Activated B cell treated with CpG ODN at 0.5 μM for 24 hours (primary cell): ENCODE measurements around the gene DDX39B. TPM values are rescaled to one million over a fixed set of nuclear protein-coding genes. Genes with fewer than 3 reads are reported as not detected.
A peak's percentile ranks its signal among the peaks of the same experiment; 100 is the strongest.

ENCODE experiments used
- ATAC-seq: fragments of 200-7000 bp; cut with Tn5 transposase; one replicate; pipeline ENCODE4 v1.10.0; 2021; ENCODE audit warnings: low read depth, mild to moderate bottlenecking, moderate library complexity
- CTCF ChIA-PET: fragments of 350-600 bp; sonication (Branson Sonifier 250); formaldehyde crosslinking; loops from one replicate; lab custom pipeline; 2021; ENCODE audit warnings: antibody characterized with exemption; lab: Charles Lee
- POLR2A ChIA-PET: fragments of 350-600 bp; sonication (Branson Sonifier 250); formaldehyde crosslinking; loops from one replicate; lab custom pipeline; 2021; ENCODE audit warnings: antibody characterized with exemption; lab: Charles Lee
- DNase-seq: peaks from one replicate; pipeline ENCODE4 v3.0.0; 2022
- H3K27ac Mint-ChIP-seq: one replicate; pipeline ENCODE4 v1.8.0; 2020; ENCODE audit warnings: mixed read lengths
- H3K27me3 Mint-ChIP-seq: one replicate; pipeline ENCODE4 v1.8.0; 2021; ENCODE audit warnings: mixed read lengths
- H3K36me3 Mint-ChIP-seq: one replicate; pipeline ENCODE4 v1.8.0; 2021; ENCODE audit warnings: low read depth, mixed read lengths
- H3K4me1 Mint-ChIP-seq: one replicate; pipeline ENCODE4 v1.8.0; 2021; ENCODE audit warnings: mixed read lengths
- H3K4me3 Mint-ChIP-seq: one replicate; pipeline ENCODE4 v1.8.0; 2020; ENCODE audit warnings: mild to moderate bottlenecking, mixed read lengths
- H3K9me3 Mint-ChIP-seq: one replicate; pipeline ENCODE4 v1.8.0; 2020; ENCODE audit warnings: mixed read lengths
- intact Hi-C: fragments of 100-400 bp; cut with micrococcal nuclease; formaldehyde crosslinking; loops from one replicate; pipeline ENCODE4 v1.15.1; 2024
- total RNA-seq: library from RNA; stranded (reverse); gene quantifications from 2 replicates; pipeline ENCODE4 v1.2.3, GENCODE V29; 2022
- TF ChIP-seq, protein P1 (sequence below): fragments of 200-600 bp; IDR thresholded peaks from one replicate; pipeline ENCODE4 v1.8.0; 2022; ENCODE audit warnings: antibody characterized with exemption, mild to moderate bottlenecking

DDX39B gene
- total RNA-seq, 1 donor from 2014 or later = 484 TPM

DNA sequence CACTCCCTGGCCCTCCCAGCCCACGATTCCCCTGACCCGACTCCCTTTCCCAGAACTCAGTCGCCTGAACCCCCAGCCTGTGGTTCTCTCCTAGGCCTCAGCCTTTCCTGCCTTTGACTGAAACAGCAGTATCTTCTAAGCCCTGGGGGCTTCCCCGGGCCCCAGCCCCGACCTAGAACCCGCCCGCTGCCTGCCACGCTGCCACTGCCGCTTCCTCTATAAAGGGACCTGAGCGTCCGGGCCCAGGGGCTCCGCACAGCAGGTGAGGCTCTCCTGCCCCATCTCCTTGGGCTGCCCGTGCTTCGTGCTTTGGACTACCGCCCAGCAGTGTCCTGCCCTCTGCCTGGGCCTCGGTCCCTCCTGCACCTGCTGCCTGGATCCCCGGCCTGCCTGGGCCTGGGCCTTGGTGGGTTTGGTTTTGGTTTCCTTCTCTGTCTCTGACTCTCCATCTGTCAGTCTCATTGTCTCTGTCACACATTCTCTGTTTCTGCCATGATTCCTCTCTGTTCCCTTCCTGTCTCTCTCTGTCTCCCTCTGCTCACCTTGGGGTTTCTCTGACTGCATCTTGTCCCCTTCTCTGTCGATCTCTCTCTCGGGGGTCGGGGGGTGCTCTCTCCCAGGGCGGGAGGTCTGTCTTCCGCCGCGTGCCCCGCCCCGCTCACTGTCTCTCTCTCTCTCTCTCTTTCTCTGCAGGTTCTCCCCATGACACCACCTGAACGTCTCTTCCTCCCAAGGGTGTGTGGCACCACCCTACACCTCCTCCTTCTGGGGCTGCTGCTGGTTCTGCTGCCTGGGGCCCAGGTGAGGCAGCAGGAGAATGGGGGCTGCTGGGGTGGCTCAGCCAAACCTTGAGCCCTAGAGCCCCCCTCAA, 30.5 kb upstream of the DDX39B start, which contains the start of gene LTA:
TSS of gene LTA (plus strand) at position 249 of the 871 bp plus-strand sequence. CDS start at position 703, 454 bp downstream.
- Mint-ChIP-seq H3K27ac (peak within 1 kb of the TSS; percentile 99), H3K36me3 (peaks cover 39% of the 10 kb centered on the region), H3K4me1 (peaks cover 97% of the 10 kb centered on the region), H3K9me3 (no peaks in the 10 kb centered on the region), H3K27me3 (no peaks in the 10 kb centered on the region), H3K4me3 (peak within 1 kb of the TSS; percentile 98)
- ChIA-PET CTCF (interaction anchor here (2.9 to 25.7 kb wide), 4 partner anchors 9 to 24 kb away, joined by 21 to 611 read pairs (median 305); partner anchors contain the start of genes ATP6V1G2, DDX39B, LST1 and LTB), POLR2A (interaction anchor here (0.6 to 25.3 kb wide), 9 partner anchors 9 to 111 kb away, joined by 3 to 1155 read pairs (median 51); partner anchors contain the start of genes DDX39B, LST1, LTB and NCR3)
- peak; percentile 72 for DNase-seq
- TF ChIP-seq, protein P1, sequence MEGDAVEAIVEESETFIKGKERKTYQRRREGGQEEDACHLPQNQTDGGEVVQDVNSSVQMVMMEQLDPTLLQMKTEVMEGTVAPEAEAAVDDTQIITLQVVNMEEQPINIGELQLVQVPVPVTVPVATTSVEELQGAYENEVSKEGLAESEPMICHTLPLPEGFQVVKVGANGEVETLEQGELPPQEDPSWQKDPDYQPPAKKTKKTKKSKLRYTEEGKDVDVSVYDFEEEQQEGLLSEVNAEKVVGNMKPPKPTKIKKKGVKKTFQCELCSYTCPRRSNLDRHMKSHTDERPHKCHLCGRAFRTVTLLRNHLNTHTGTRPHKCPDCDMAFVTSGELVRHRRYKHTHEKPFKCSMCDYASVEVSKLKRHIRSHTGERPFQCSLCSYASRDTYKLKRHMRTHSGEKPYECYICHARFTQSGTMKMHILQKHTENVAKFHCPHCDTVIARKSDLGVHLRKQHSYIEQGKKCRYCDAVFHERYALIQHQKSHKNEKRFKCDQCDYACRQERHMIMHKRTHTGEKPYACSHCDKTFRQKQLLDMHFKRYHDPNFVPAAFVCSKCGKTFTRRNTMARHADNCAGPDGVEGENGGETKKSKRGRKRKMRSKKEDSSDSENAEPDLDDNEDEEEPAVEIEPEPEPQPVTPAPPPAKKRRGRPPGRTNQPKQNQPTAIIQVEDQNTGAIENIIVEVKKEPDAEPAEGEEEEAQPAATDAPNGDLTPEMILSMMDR = no peak
- intact Hi-C loops = loop anchor here (1.0 kb wide), 2 partner anchors 8 to 12 kb away; no protein-coding TSS in a partner anchor
- ATAC-seq = peak; percentile 43

- no peak for ATAC-seq
- Mint-ChIP-seq H3K4me1 (peaks cover 87% of the 10 kb centered on the region), H3K27me3 (no peaks in the 10 kb centered on the region), H3K9me3 (no peaks in the 10 kb centered on the region), H3K4me3 (peak overlapping the region; percentile 45), H3K27ac (peak overlapping the region; percentile 93), H3K36me3 (peaks cover 24% of the 10 kb centered on the region)
- CTCF ChIA-PET = interaction anchor here (1.3 to 25.7 kb wide), 5 partner anchors 11 to 29 kb away, joined by 4 to 611 read pairs (median 10); partner anchors contain the start of genes ATP6V1G2, DDX39B and NFKBIL1
- no peak for DNase-seq
- TF ChIP-seq, protein P1 = no peak
- intact Hi-C loops = loop anchor here (10.0 kb wide), 2 partner anchors 885 to 1055 kb away; partner anchors contain the start of gene PPP1R18
- POLR2A ChIA-PET = interaction anchor here (0.7 to 25.3 kb wide), 8 partner anchors 7 to 1068 kb away, joined by 3 to 1155 read pairs (median 8); partner anchors contain the start of genes DDX39B, LST1, LTB and NCR3
Measured at GRCh38 chr6:31569861-31570536, 28.2 kb upstream of the DDX39B start.

DNA sequence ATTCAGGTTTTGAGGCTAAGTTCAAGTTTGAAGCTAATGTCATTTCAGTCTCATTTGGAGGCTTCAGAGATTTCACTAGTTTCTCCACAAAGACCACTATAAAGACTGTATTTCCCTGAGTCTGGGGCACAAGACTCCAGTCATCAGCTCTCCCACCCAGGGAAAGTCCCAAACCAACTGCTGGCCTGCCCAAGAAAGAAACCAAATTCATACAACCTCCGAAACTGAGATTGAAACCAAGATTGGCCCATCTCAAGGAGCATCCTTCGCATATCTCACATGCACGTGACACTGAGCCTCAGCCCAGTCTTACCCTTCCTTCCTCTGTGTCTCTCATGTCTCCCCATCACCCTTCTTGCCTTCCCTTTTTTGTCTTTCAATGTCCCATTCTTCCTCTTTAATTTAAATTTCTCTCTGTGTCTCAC, 26.7 kb upstream of the DDX39B start:
- DNase-seq (peak; percentile 39), ATAC-seq (peak; percentile 71)
- ChIA-PET POLR2A (interaction anchor here (0.6 to 25.3 kb wide), 5 partner anchors 10 to 148 kb away, joined by 3 to 1155 read pairs (median 51); partner anchors contain the start of genes LST1, LTB, NCR3 and NFKBIL1), CTCF (interaction anchor here (2.0 to 25.7 kb wide), 5 partner anchors 9 to 30 kb away, joined by 8 to 611 read pairs (median 11); partner anchors contain the start of genes ATP6V1G2, DDX39B and NFKBIL1)
- Mint-ChIP-seq H3K4me1 (peaks cover 84% of the 10 kb centered on the region), H3K27me3 (no peaks in the 10 kb centered on the region), H3K4me3 (peak overlapping the region; percentile 45), H3K36me3 (peaks cover 24% of the 10 kb centered on the region), H3K27ac (peak overlapping the region; percentile 93), H3K9me3 (no peaks in the 10 kb centered on the region)
- intact Hi-C loops = loop anchor here (1.0 to 10.0 kb wide), 4 partner anchors 8 to 1056 kb away; partner anchors contain the start of gene PPP1R18
- TF ChIP-seq, protein P1 = no peak

DNA sequence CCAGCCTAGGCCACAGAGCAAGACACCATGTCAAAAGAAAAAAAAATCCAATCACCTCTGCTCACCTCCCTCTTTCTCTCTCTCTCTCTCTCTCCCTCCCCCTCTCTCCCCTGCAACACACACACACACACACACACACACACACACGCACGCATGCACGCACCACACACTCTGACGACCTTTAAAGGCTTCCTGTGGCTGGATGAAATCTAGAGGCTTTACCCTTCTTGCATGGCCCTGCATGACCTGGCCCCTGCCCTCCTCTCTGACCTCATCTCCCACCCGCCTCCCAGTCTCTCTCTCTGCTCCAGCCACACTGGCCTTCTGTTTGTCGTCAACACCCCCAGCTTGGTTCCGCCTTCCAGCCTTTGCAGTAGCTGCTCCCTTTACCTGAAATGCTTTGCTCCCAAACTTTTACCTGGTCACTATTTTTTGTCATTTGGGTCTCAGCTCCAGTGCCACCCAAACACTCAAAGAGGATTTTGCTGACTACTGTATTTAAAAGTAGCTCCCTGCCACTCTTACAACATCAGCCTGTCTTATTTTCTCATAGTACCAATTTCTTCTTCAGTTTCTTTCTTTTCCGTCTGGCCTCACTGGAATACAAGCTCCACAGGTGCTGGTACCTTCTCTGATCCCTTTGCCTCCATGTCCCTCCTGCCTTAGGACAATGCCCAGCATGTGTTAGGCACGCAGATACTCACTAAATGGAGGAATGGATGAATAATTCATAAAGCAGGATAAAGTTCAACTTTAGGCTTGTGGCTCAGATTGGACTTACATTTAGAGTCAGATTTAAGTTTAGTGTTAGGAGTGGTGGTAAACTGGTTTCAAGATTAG, 25.9 kb upstream of the DDX39B start:
- H3K9me3 Mint-ChIP-seq = no peaks in the 10 kb centered on the region
- peaks cover 22% of the 10 kb centered on the region for H3K36me3 Mint-ChIP-seq
- H3K27me3 Mint-ChIP-seq = no peaks in the 10 kb centered on the region
- ChIA-PET POLR2A (interaction anchor here (0.6 to 25.3 kb wide), 5 partner anchors 10 to 106 kb away, joined by 3 to 1155 read pairs (median 51); partner anchors contain the start of genes LST1, LTB, NCR3 and NFKBIL1), CTCF (interaction anchor here (2.0 to 25.7 kb wide), 4 partner anchors 9 to 30 kb away, joined by 8 to 611 read pairs (median 12); partner anchors contain the start of genes ATP6V1G2, DDX39B and NFKBIL1)
- H3K4me1 Mint-ChIP-seq = peaks cover 84% of the 10 kb centered on the region
- DNase-seq (no peak), ATAC-seq (no peak)
- intact Hi-C loops = loop anchor here (1.0 to 10.0 kb wide), 4 partner anchors 7 to 1057 kb away; partner anchors contain the start of gene PPP1R18
- peak overlapping the region; percentile 45 for H3K4me3 Mint-ChIP-seq
- TF ChIP-seq, protein P1 = no peak
- H3K27ac Mint-ChIP-seq = peak overlapping the region; percentile 93
